MCF 10A (cell line): ENCODE data around the gene LRRC63. TPM values are rescaled to one million over a fixed set of nuclear protein-coding genes. Genes with fewer than 3 reads are reported as not detected.
A peak's percentile ranks its signal among the peaks of the same experiment; 100 is the strongest.

Experiments used
- BruUV-seq: library from RNA; stranded (reverse); fragments of 400-500 nt; replicated peaks from 2 replicates; lab custom pipeline; 2021; lab: Mats Ljungman, UMichigan
- CTCF ChIA-PET: fragments of 300-600 bp; sonication (Branson Sonifier 250); formaldehyde crosslinking; extraction: SDS; loops from one replicate; lab custom pipeline; 2021; ENCODE audit warnings: antibody characterized with exemption, inconsistent platforms; lab: Yijun Ruan, JAX
- POLR2A ChIA-PET: fragments of 300-600, 350-650 bp; sonication (Branson Sonifier 250); formaldehyde crosslinking; extraction: SDS; loops from one replicate; lab custom pipeline; 2020; ENCODE audit warnings: antibody characterized with exemption, inconsistent platforms; lab: Yijun Ruan, JAX
- DNase-seq: peaks from one replicate; pipeline ENCODE4 v3.0.0-alpha.2; 2018; ENCODE audit not compliant: unreplicated experiment
- H3K27ac Mint-ChIP-seq: one replicate; pipeline ENCODE4 v1.8.0; 2022; ENCODE audit warnings: mild to moderate bottlenecking, low read depth, mixed read lengths; ENCODE audit not compliant: unreplicated experiment
- H3K27me3 Mint-ChIP-seq: one replicate; pipeline ENCODE4 v1.8.0; 2022; ENCODE audit warnings: mixed read lengths; ENCODE audit not compliant: insufficient read depth, unreplicated experiment
- H3K36me3 Mint-ChIP-seq: one replicate; pipeline ENCODE4 v1.8.0; 2022; ENCODE audit warnings: mild to moderate bottlenecking, moderate library complexity, mixed read lengths; ENCODE audit not compliant: insufficient read depth, unreplicated experiment
- H3K4me1 Mint-ChIP-seq: one replicate; pipeline ENCODE4 v1.8.0; 2022; ENCODE audit warnings: mixed read lengths; ENCODE audit not compliant: insufficient read depth, unreplicated experiment
- H3K4me3 Mint-ChIP-seq: one replicate; pipeline ENCODE4 v1.8.0; 2022; ENCODE audit warnings: mild to moderate bottlenecking, moderate library complexity, mixed read lengths; ENCODE audit not compliant: unreplicated experiment
- H3K9me3 Mint-ChIP-seq: one replicate; pipeline ENCODE4 v1.8.0; 2022; ENCODE audit warnings: mixed read lengths; ENCODE audit not compliant: unreplicated experiment
- intact Hi-C: fragments of 100-400 bp; cut with micrococcal nuclease; formaldehyde crosslinking; loops from 2 replicates; pipeline ENCODE4 v1.14.1; 2022
- total RNA-seq: library from RNA; stranded (reverse); gene quantifications from 2 replicates; pipeline ENCODE4 v1.2.3, GENCODE V29; 2022
- TF ChIP-seq, protein P1 (sequence below): fragments of 200-600 bp; IDR thresholded peaks from one replicate; pipeline ENCODE4 v1.8.0; 2022; ENCODE audit warnings: antibody characterized with exemption, mild to moderate bottlenecking; ENCODE audit not compliant: unreplicated experiment

Gene LRRC63
- total RNA-seq, 1 experiment from 2014 or later = not detected

DNA sequence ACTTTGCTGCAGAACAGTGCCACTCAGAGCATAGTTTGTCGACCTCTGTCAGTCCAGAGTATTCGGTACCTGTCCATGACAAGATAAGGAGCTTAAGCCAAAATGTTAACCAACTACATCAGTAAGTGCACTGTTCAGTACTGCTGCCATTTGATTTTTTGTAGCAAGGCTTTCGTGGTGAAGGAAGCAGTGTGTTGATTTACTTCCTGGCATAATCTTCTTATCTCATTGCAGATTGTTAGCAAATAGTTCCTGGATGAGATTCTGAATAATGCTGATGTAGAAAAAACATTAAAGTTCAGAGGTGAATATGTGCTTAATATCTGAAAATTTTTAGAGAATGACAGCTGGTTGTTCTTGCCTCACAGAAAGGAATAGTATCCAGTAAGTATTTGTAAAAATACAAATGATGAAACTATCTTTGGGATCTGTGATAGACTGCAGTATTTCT, 85.7 kb downstream of the LRRC63 start:
- ChIA-PET POLR2A (interaction anchor here (0.6 to 0.7 kb wide), 2 partner anchors 273 to 435 kb away, joined by 4 read pairs; no protein-coding TSS in a partner anchor), CTCF (no interaction called here)
- TF ChIP-seq, protein P1, sequence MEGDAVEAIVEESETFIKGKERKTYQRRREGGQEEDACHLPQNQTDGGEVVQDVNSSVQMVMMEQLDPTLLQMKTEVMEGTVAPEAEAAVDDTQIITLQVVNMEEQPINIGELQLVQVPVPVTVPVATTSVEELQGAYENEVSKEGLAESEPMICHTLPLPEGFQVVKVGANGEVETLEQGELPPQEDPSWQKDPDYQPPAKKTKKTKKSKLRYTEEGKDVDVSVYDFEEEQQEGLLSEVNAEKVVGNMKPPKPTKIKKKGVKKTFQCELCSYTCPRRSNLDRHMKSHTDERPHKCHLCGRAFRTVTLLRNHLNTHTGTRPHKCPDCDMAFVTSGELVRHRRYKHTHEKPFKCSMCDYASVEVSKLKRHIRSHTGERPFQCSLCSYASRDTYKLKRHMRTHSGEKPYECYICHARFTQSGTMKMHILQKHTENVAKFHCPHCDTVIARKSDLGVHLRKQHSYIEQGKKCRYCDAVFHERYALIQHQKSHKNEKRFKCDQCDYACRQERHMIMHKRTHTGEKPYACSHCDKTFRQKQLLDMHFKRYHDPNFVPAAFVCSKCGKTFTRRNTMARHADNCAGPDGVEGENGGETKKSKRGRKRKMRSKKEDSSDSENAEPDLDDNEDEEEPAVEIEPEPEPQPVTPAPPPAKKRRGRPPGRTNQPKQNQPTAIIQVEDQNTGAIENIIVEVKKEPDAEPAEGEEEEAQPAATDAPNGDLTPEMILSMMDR = no peak

DNA sequence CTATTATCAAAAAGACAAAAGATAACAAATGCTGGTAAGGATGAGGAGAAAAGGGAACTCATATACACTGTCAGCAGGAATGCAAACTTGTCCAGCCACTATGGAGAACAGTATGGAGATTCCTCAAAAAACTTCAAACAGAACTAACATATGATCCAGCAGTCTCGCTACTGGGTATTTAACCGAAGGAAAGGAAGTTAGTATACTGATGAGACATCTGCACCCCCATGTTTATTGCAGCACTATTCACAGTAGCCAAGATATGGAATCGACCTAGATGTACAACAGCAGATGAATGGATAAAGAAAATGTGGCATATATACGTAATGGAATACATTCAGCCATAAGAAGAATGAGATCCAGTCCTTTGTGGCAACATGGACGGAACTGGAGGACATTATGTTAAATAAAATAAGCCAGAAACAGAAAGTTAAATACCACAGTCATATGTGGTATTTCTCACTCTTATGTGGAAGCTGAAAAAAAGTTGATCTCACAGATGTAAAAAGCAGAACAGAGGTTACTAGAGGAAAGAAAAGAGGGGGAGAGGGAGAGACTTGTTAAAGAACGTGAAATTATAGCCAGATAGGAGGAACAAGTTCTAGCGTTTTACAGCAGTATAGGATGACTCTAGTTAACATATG, 92.1 kb downstream of the LRRC63 start:
- CTCF ChIA-PET = no interaction called here
- TF ChIP-seq, protein P1 = no peak

More for the DNA sequence above, 85.7 kb downstream of the LRRC63 start:
- Mint-ChIP-seq H3K4me3 (no peak overlapping the region), H3K27me3 (no peaks in the 10 kb centered on the region), H3K9me3 (peaks cover 8% of the 10 kb centered on the region), H3K36me3 (no peaks in the 10 kb centered on the region), H3K4me1 (peaks cover 21% of the 10 kb centered on the region), H3K27ac (peak overlapping the region; percentile 95)
- DNase-seq = no peak
- intact Hi-C loops = no loop called here
- no TSS peak for BruUV-seq

DNA sequence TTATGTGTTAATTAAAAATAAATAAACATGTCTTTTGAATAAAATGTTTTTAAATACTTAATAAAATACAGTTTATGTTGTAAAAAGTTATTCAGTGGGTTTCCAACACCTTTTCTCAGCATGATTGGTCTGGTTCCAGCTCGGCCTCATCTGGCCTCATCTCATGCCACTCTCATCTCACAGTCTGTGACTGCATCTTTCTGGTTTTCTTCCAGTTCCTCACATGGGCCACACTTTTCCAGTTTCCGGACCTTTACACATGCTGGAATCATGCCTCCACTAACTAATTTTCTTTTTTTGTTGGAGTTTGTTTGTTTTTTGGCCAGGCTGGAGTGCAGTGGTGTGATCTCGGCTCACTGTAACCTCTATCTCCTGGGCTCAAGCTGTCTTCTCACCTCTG, 92.8 kb downstream of the LRRC63 start:
- TF ChIP-seq, protein P1 = no peak

More for the DNA sequence above, 92.1 kb downstream of the LRRC63 start:
- H3K36me3 Mint-ChIP-seq = no peaks in the 10 kb centered on the region
- peaks cover 5% of the 10 kb centered on the region for H3K9me3 Mint-ChIP-seq
- H3K4me3 Mint-ChIP-seq = no peak overlapping the region
- POLR2A ChIA-PET = no interaction called here
- intact Hi-C loops = no loop called here
- no peaks in the 10 kb centered on the region for H3K27me3 Mint-ChIP-seq
- H3K4me1 Mint-ChIP-seq = peaks cover 5% of the 10 kb centered on the region
- no peak for DNase-seq
- no TSS peak for BruUV-seq
- H3K27ac Mint-ChIP-seq = no peak overlapping the region

DNA sequence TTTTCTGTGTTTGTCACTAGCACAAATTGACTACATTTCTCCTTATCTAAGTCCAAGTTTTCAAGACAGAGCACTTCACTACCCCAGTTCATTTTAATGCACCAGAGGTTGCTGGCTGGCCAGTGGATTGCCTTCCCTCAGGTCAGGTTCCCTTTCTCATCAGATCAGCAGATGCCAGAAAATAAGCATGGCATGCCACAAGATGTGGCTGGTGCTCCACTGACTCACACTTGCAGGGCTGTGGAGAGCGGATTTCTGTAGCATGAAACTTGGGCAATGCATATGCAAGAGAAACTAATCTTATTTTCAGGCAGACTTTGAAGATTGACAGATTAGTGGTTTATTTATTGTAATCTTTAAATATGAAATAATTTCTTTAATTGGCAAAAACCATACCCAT, 95.8 kb downstream of the LRRC63 start:
- TF ChIP-seq, protein P1 = no peak
- ChIA-PET CTCF (interaction anchor here (0.6 kb wide), 1 partner anchor 9 kb away, joined by 3 read pairs; no protein-coding TSS in a partner anchor), POLR2A (no interaction called here)
- no peak overlapping the region for H3K27ac Mint-ChIP-seq
- intact Hi-C loops = no loop called here
- no peak overlapping the region for H3K4me3 Mint-ChIP-seq
- peaks cover 12% of the 10 kb centered on the region for H3K9me3 Mint-ChIP-seq
- peaks cover 5% of the 10 kb centered on the region for H3K4me1 Mint-ChIP-seq
- peak; percentile 26 for DNase-seq
- H3K27me3 Mint-ChIP-seq = no peaks in the 10 kb centered on the region
- no TSS peak for BruUV-seq
- H3K36me3 Mint-ChIP-seq = no peaks in the 10 kb centered on the region

More for the DNA sequence above, 92.8 kb downstream of the LRRC63 start:
- Mint-ChIP-seq H3K27ac (no peak overlapping the region), H3K4me3 (no peak overlapping the region), H3K4me1 (peaks cover 5% of the 10 kb centered on the region), H3K27me3 (no peaks in the 10 kb centered on the region), H3K9me3 (peaks cover under 1% of the 10 kb centered on the region), H3K36me3 (no peaks in the 10 kb centered on the region)
- POLR2A ChIA-PET = no interaction called here
- no TSS peak for BruUV-seq
- intact Hi-C loops = no loop called here
- CTCF ChIA-PET = interaction anchor here (0.6 to 0.7 kb wide), 2 partner anchors 20 to 566 kb away, joined by 3 to 6 read pairs; no protein-coding TSS in a partner anchor
- DNase-seq = no peak
